GM23338 (cell line): ENCODE measurements around the gene FASTK.

Experiments
- CREB1 ChIP-seq: fragments of 250-450 bp; sonication (Bioruptor Pico); IDR thresholded peaks from 2 replicates; pipeline ENCODE4 v1.5.0; 2020; ENCODE audit warnings: low read depth, mild to moderate bottlenecking, moderate library complexity
- CTCF ChIP-seq, 2 experiments: fragments of 200-600 bp in 1 of 2; sonication (generic) in 1 of 2; conservative IDR thresholded peaks; 2 replicates each; pipeline versions ENCODE4 v1.5.1 to v1.6.1; 2016 to 2017; ENCODE audit warnings: antibody characterized with exemption in 2 of 2, low read depth in 2 of 2, mild to moderate bottlenecking in 2 of 2, moderate library complexity in 1 of 2
- EZH2 ChIP-seq: fragments of 200-600 bp; sonication (generic); IDR thresholded peaks from one replicate; pipeline ENCODE4 v1.8.0; 2017; ENCODE audit warnings: antibody characterized with exemption, mild to moderate bottlenecking, low read depth; ENCODE audit not compliant: unreplicated experiment
- EZH2phosphoT487 ChIP-seq: fragments of 200-600 bp; sonication (generic); IDR thresholded peaks from one replicate; pipeline ENCODE4 v1.8.1; 2018; ENCODE audit warnings: antibody characterized with exemption; ENCODE audit not compliant: unreplicated experiment
- JUNB ChIP-seq: IDR thresholded peaks from one replicate; pipeline ENCODE4 v1.6.1; 2016; ENCODE audit warnings: antibody characterized with exemption; ENCODE audit not compliant: unreplicated experiment
- NANOG ChIP-seq: IDR thresholded peaks from 2 replicates; pipeline ENCODE4 v1.6.1; 2016; ENCODE audit warnings: antibody characterized with exemption, borderline replicate concordance
- POLR2AphosphoS5 ChIP-seq: IDR thresholded peaks from 2 replicates; pipeline ENCODE4 v1.6.1; 2016; ENCODE audit warnings: antibody characterized with exemption, low read depth
- REST ChIP-seq: IDR thresholded peaks from one replicate; pipeline ENCODE4 v1.6.1; 2018; ENCODE audit warnings: antibody characterized with exemption; ENCODE audit not compliant: unreplicated experiment
- ZNF331 ChIP-seq: fragments of 250-450 bp; sonication (Bioruptor Pico); IDR thresholded peaks from 2 replicates; pipeline ENCODE4 v1.5.0; 2020; ENCODE audit warnings: low read depth, mild to moderate bottlenecking, moderate library complexity

- TF ChIP-seq CTCF (conservative IDR thresholded peaks at IDR 0.05; ENCODE audit: low read depth in 2 of 2) (no peak), EZH2 (no peak), CREB1 (no peak), POLR2AphosphoS5 (no peak), NANOG (no peak), EZH2phosphoT487 (no peak), REST (no peak), JUNB (no peak), ZNF331 (CRISPR knock-in tag) (no peak)
These were observed 36.6 kb downstream of the FASTK start for GRCh38 chr7:151043959-151044358.
